GM20000 (cell line): ENCODE measurements around the gene VMO1.

ENCODE experiments used
- DNase-seq: peaks from one replicate; pipeline ENCODE4 v3.0.0; 2012; ENCODE audit warnings: low spot score
- TF ChIP-seq, protein P1 (sequence below): IDR thresholded peaks from 2 replicates; pipeline ENCODE4 v1.5.1; 2012; ENCODE audit warnings: mild to moderate bottlenecking, control low read depth; ENCODE audit errors: extremely low read depth, missing control alignments

The VMO1 gene

DNA sequence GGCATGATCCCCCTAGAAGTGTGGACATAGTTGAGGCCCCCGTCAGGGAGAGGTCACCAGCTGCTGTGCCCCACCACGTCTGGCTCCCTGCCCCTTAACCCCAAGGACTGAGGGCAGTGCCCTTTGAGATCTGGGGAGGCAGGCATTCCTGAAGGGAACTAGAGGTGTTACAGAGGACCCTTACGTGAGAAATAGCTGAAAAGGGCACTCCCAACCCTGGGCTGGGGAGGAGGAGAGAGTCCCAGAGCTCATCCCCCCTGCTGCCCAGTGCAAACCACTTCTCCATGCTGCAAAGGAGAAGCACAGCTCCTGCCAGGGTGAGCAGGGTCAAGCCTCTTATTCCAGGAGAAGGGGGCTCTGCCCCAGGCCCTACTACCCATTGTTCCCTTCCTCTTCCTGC lies 36.7 kb upstream of the VMO1 start:
- DNase-seq, result no peak
- TF ChIP-seq, protein P1, sequence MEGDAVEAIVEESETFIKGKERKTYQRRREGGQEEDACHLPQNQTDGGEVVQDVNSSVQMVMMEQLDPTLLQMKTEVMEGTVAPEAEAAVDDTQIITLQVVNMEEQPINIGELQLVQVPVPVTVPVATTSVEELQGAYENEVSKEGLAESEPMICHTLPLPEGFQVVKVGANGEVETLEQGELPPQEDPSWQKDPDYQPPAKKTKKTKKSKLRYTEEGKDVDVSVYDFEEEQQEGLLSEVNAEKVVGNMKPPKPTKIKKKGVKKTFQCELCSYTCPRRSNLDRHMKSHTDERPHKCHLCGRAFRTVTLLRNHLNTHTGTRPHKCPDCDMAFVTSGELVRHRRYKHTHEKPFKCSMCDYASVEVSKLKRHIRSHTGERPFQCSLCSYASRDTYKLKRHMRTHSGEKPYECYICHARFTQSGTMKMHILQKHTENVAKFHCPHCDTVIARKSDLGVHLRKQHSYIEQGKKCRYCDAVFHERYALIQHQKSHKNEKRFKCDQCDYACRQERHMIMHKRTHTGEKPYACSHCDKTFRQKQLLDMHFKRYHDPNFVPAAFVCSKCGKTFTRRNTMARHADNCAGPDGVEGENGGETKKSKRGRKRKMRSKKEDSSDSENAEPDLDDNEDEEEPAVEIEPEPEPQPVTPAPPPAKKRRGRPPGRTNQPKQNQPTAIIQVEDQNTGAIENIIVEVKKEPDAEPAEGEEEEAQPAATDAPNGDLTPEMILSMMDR, result no peak

DNA sequence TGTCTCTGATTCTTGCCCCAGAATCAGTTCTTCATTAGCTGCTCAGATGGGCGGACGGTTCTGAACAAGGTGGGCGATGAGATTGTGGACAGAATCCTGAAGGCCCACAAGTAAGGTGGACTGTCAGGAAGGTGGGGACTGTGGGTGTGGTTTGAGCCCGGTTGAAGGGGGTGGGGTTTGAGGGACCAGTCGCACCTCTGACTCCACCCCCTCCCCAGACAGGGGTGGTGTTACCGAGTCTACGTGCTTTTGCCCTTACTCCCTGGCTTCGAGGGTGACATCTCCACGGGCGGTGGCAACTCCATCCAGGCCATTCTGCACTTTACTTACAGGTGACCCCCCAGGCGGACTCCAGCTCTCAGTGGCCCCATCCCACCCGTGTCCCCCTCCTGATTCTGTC lies 32.1 kb upstream of the VMO1 start:
- no peak for DNase-seq
- TF ChIP-seq, protein P1, result no peak

- no peak for DNase-seq
- TF ChIP-seq, protein P1, result no peak
These were observed 30.7 kb upstream of the VMO1 start for GRCh38 chr17:4816826-4817225.

GRCh38 chr17:4815043-4815675 lies 29.0 kb upstream of the VMO1 start:
- TF ChIP-seq, protein P1, result no peak
- no peak for DNase-seq

- TF ChIP-seq, protein P1, result no peak
- DNase-seq, result no peak
These were observed 26.5 kb upstream of the VMO1 start for GRCh38 chr17:4812690-4813089.

DNA sequence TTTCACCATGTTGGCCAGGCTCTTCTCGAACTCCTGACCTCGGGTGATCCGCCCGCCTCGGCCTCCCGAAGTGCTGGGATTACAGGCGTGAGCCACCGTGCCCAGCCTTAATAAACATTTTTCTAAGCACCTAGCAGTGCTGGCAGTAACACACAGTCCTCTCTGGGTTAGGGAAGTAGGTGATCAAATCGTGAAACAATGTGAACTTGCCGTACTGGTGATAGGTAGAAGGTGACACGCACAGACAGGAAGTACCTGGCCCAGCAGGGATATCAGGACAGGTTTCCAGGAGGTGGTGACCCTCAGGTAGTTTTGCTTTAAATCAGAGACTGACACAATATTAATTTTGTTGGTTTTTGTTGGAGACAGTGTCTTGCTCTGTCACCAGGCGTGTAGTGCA lies 25.3 kb upstream of the VMO1 start:
- no peak for DNase-seq
- TF ChIP-seq, protein P1, result no peak

GRCh38 chr17:4810696-4811290 lies 24.6 kb upstream of the VMO1 start:
- TF ChIP-seq, protein P1, result no peak
- no peak for DNase-seq
